ENCODE measurements around the gene LMLN.
"Not testable (repeated sequence)": the region's sequence is repeated elsewhere in the genome, so short reads cannot be mapped to it uniquely, and the experiment has no call there.

Gene LMLN

GRCh38 chr3:197958346-197958745 lies 1.7 kb upstream of the LMLN start:
- DNase-seq: peak in 1 of 2 experiments; percentile 33

- not testable (repeated sequence) for DNase-seq
Measured at GRCh38 chr3:197958848-197959247, 1.2 kb upstream of the LMLN start.

GRCh38 chr3:197959500-197959890 lies 522 bp upstream of the LMLN start:
- DNase-seq: no peak

- no peak for DNase-seq
Measured at GRCh38 chr3:197960694-197961581, 921 bp downstream of the LMLN start.

GRCh38 chr3:197961582-197961945 lies 1.5 kb downstream of the LMLN start:
- peak; percentile 18 to 23 for DNase-seq

- no peak for DNase-seq
Measured at GRCh38 chr3:197963019-197963637, 3.1 kb downstream of the LMLN start.

- not testable (repeated sequence) for DNase-seq
Measured at GRCh38 chr3:197967337-197967989, 7.4 kb downstream of the LMLN start.

GRCh38 chr3:197970588-197970987 lies 10.6 kb downstream of the LMLN start:
- no peak for DNase-seq

- DNase-seq: no peak
Measured at GRCh38 chr3:197974016-197974415, 14.0 kb downstream of the LMLN start.

GRCh38 chr3:197975311-197975710 lies 15.3 kb downstream of the LMLN start:
- no peak for DNase-seq

GRCh38 chr3:197983076-197983475 lies 23.1 kb downstream of the LMLN start:
- no peak for DNase-seq

GRCh38 chr3:197989651-197990050 lies 29.6 kb downstream of the LMLN start:
- no peak for DNase-seq

- DNase-seq: no peak
Measured at GRCh38 chr3:197994736-197995135, 34.7 kb downstream of the LMLN start.

GRCh38 chr3:197996855-197997254 lies 36.8 kb downstream of the LMLN start:
- no peak for DNase-seq

- no peak for DNase-seq
Measured at GRCh38 chr3:197997936-197998335, 37.9 kb downstream of the LMLN start.

- DNase-seq: no peak
Measured at GRCh38 chr3:198017090-198017489, 57.1 kb downstream of the LMLN start.

GRCh38 chr3:198018416-198018815 lies 58.4 kb downstream of the LMLN start:
- no peak for DNase-seq

- DNase-seq: no peak
Measured at GRCh38 chr3:198019115-198019514, 59.1 kb downstream of the LMLN start.

- DNase-seq: no peak
Measured at GRCh38 chr3:198021320-198021719, 61.3 kb downstream of the LMLN start.

GRCh38 chr3:198022604-198023003 lies 62.6 kb downstream of the LMLN start:
- no peak for DNase-seq

GRCh38 chr3:198025644-198026043 lies 65.6 kb downstream of the LMLN start:
- DNase-seq: no peak

- DNase-seq: no peak
Measured at GRCh38 chr3:198026620-198027019, 66.6 kb downstream of the LMLN start.

- no peak for DNase-seq
Measured at GRCh38 chr3:198027045-198027798, 67.2 kb downstream of the LMLN start.
